Gastrocnemius medialis (tissue), 4 donors: ENCODE data around the gene GCSH. TPM values are rescaled to one million over a fixed set of nuclear protein-coding genes. Genes with fewer than 3 reads are reported as not detected.

Experiments used
- ATAC-seq, 2 donors: fragments of 150-250 bp; one replicate each; pipeline ENCODE4 v1.9.1; 2016
- DNase-seq, 2 donors: peaks; one replicate each; pipeline ENCODE4 v3.0.0-alpha.2; 2019
- H3K27ac ChIP-seq, 4 donors: fragments of 200-600 bp; sonication (generic); 1 replicate in 1 of 4; 2 replicates in 3 of 4; pipeline ENCODE4 v1.5.1; 2016 to 2018; ENCODE audit warnings: mild to moderate bottlenecking in 2 of 4, moderate library complexity in 1 of 4
- H3K27me3 ChIP-seq, 3 donors: fragments of 200-600 bp; sonication (generic) in 2 of 3; 1 replicate in 1 of 3; 2 replicates in 2 of 3; pipeline versions ENCODE4 v1.5.1 to v1.6.0; 2016 to 2019; ENCODE audit warnings: mild to moderate bottlenecking in 1 of 3, moderate library complexity in 1 of 3
- H3K36me3 ChIP-seq, 2 donors: fragments of 200-600 bp; sonication (generic) in 1 of 2; one replicate each; pipeline ENCODE4 v1.5.1; 2017 to 2018
- H3K4me1 ChIP-seq, 2 donors: fragments of 200-600 bp; sonication (generic) in 1 of 2; one replicate each; pipeline ENCODE4 v1.5.1; 2016 to 2017; ENCODE audit warnings: mild to moderate bottlenecking in 2 of 2
- H3K4me3 ChIP-seq, 4 donors: fragments of 200-600 bp; sonication (generic) in 3 of 4; 1 replicate in 1 of 4; 2 replicates in 3 of 4; pipeline ENCODE4 v1.5.1; 2016 to 2019; ENCODE audit warnings: mild to moderate bottlenecking in 2 of 4
- H3K9me3 ChIP-seq, 3 donors: fragments of 200-600 bp; sonication (generic) in 2 of 3; 1 replicate in 1 of 3; 2 replicates in 2 of 3; pipeline ENCODE4 v1.5.1; 2016 to 2019
- CTCF ChIP-seq, 5 experiments: fragments of 450-650 bp in 3 of 5; fragments of 200-600 bp in 2 of 5; sonication (generic) in 2 of 5; IDR thresholded peaks in 4 of 5; conservative IDR thresholded peaks in 1 of 5; 1 replicate in 4 of 5; 2 replicates in 1 of 5; pipeline ENCODE4 v1.5.1; 2016 to 2019; ENCODE audit warnings: antibody characterized with exemption in 5 of 5, mild to moderate bottlenecking in 3 of 5, moderate library complexity in 3 of 5
- POLR2A ChIP-seq, 2 donors: fragments of 450-650 bp; IDR thresholded peaks; one replicate each; pipeline ENCODE4 v1.6.1; 2017; ENCODE audit warnings: antibody characterized with exemption in 2 of 2, mild to moderate bottlenecking in 2 of 2, moderate library complexity in 2 of 2
- in situ Hi-C, 4 donors: fragments of 200-750 bp; cut with MboI; loops; one replicate each; pipeline versions ENCODE4 v1.15.0 to v1.8.0; 2017; ENCODE audit warnings: low sequenced_read_pairs in 4 of 4
- intact Hi-C: fragments of 100-400 bp; cut with DNase I; formaldehyde crosslinking; loops from one replicate; pipeline ENCODE4 v1.15.1; 2023; ENCODE audit warnings: low total_unique reads
- total RNA-seq, 4 donors: library from RNA; depleted of rRNA; stranded (reverse); fragments of >200 nt; gene quantifications; one replicate each; pipeline versions ENCODE4 v1.1.0 to v1.2.3, GENCODE V29; 2016

Gene GCSH
- total RNA-seq, 4 donors from 2014 or later = 18.5 to 40.4 (median 30.9) TPM

GRCh38 chr16:81073560-81074330 is 22.4 kb downstream of the GCSH start:
- no peaks in the 10 kb centered on the region for H3K36me3 ChIP-seq
- H3K27ac ChIP-seq = no peak overlapping the region
- peaks cover 4 to 7% of the 10 kb centered on the region in 2 donors for H3K4me1 ChIP-seq
- in situ Hi-C loops (no loop called here), intact Hi-C loops (no loop called here)
- TF ChIP-seq POLR2A (IDR thresholded peaks at IDR 0.05) (no peak), CTCF (IDR thresholded peaks at IDR 0.05 in 4 of 5, conservative IDR thresholded peaks at IDR 0.05 in 1 of 5) (no peak)
- no peak overlapping the region for H3K4me3 ChIP-seq
- H3K27me3 ChIP-seq = no peaks in the 10 kb centered on the region
- no peaks in the 10 kb centered on the region for H3K9me3 ChIP-seq
- ATAC-seq (no peak), DNase-seq (no peak)

- intact Hi-C loops = no loop called here
- no peaks in the 10 kb centered on the region for H3K4me1 ChIP-seq
- DNase-seq (no peak), ATAC-seq (no peak)
- in situ Hi-C loops = no loop called here
- no peaks in the 10 kb centered on the region for H3K27me3 ChIP-seq
- no peaks in the 10 kb centered on the region for H3K9me3 ChIP-seq
- no peak overlapping the region for H3K27ac ChIP-seq
- no peak overlapping the region for H3K4me3 ChIP-seq
- H3K36me3 ChIP-seq = no peaks in the 10 kb centered on the region
- no peak for TF ChIP-seq CTCF (IDR thresholded peaks at IDR 0.05 in 4 of 5, conservative IDR thresholded peaks at IDR 0.05 in 1 of 5)
- TF ChIP-seq POLR2A (IDR thresholded peaks at IDR 0.05) = no peak
Observed at GRCh38 chr16:81071805-81072204, 24.4 kb downstream of the GCSH start.

- H3K4me3 ChIP-seq = no peak overlapping the region
- no peaks in the 10 kb centered on the region for H3K9me3 ChIP-seq
- ATAC-seq (no peak), DNase-seq (no peak)
- intact Hi-C loops (no loop called here), in situ Hi-C loops (no loop called here)
- no peak for TF ChIP-seq POLR2A (IDR thresholded peaks at IDR 0.05)
- TF ChIP-seq CTCF (IDR thresholded peaks at IDR 0.05 in 4 of 5, conservative IDR thresholded peaks at IDR 0.05 in 1 of 5) = no peak
- H3K36me3 ChIP-seq = no peaks in the 10 kb centered on the region
- H3K4me1 ChIP-seq = no peaks in the 10 kb centered on the region
- no peaks in the 10 kb centered on the region for H3K27me3 ChIP-seq
- no peak overlapping the region for H3K27ac ChIP-seq
Observed at GRCh38 chr16:81070979-81071378, 25.2 kb downstream of the GCSH start.

GRCh38 chr16:81069063-81069462 is 27.1 kb downstream of the GCSH start:
- H3K27ac ChIP-seq = no peak overlapping the region
- H3K4me3 ChIP-seq = no peak overlapping the region
- TF ChIP-seq CTCF (IDR thresholded peaks at IDR 0.05 in 4 of 5, conservative IDR thresholded peaks at IDR 0.05 in 1 of 5) (no peak), POLR2A (IDR thresholded peaks at IDR 0.05) (no peak)
- ATAC-seq (no peak), DNase-seq (no peak)
- in situ Hi-C loops (no loop called here), intact Hi-C loops (no loop called here)
- H3K36me3 ChIP-seq = no peaks in the 10 kb centered on the region
- no peaks in the 10 kb centered on the region for H3K27me3 ChIP-seq
- H3K4me1 ChIP-seq = no peaks in the 10 kb centered on the region
- no peaks in the 10 kb centered on the region for H3K9me3 ChIP-seq

GRCh38 chr16:81067166-81067565 is 29.0 kb downstream of the GCSH start:
- Histone ChIP-seq H3K27me3 (no peaks in the 10 kb centered on the region), H3K9me3 (no peaks in the 10 kb centered on the region), H3K36me3 (no peaks in the 10 kb centered on the region), H3K4me3 (no peak overlapping the region), H3K4me1 (no peaks in the 10 kb centered on the region), H3K27ac (no peak overlapping the region)
- in situ Hi-C loops (no loop called here), intact Hi-C loops (no loop called here)
- no peak for ATAC-seq
- no peak for DNase-seq
- TF ChIP-seq CTCF (IDR thresholded peaks at IDR 0.05 in 4 of 5, conservative IDR thresholded peaks at IDR 0.05 in 1 of 5) = no peak
- TF ChIP-seq POLR2A (IDR thresholded peaks at IDR 0.05) = no peak
